Measurements from ENCODE around the gene RNF123.

Gene RNF123

GRCh38 chr3:49689046-49689907 lies at the start of gene RNF123, which contains the start of gene MST1:
RNF123 (plus strand) TSS chr3:49689557; CDS start chr3:49691166, 1,609 bp downstream.
MST1 (minus strand) TSS chr3:49689474; CDS start chr3:49688691, 783 bp downstream.
- DNase-seq (ENCODE audit: low spot score) = peak; percentile 93

- no peak for DNase-seq (ENCODE audit: low spot score)
These were observed 48.1 kb upstream of the RNF123 start for GRCh38 chr3:49641292-49641691.

DNA sequence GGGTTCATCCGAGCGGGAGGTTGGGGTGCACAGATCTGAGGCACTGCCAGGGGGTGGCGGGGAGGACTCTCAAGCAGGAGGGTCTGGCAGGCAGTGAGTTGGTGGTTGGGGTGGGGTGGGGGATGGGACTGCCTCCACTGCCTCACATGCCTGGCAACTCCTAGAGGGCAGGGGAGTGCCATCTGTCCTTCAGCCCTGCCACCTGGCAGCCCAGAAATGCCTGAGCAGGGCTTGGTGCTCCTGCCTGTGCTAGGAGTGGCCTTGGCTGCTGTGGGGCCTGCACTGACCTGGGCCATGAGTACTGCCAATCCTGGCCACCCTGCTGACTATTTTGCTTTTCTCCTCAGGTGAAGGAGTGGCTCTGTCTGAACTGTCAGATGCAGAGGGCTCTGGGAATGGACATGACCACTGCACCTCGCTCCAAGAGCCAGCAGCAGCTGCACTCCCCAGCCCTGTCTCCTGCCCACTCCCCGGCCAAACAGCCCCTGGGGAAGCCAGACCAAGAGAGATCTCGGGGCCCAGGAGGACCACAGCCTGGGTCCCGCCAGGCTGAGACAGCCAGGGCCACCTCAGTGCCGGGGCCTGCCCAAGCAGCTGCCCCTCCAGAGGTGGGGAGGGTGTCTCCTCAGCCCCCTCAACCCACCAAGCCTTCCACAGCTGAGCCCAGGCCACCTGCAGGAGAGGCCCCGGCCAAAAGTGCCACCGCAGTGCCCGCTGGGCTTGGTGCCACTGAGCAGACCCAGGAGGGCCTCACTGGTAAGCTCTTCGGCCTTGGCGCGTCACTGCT lies 47.2 kb upstream of the RNF123 start:
- no peak for DNase-seq (ENCODE audit: low spot score)

DNA sequence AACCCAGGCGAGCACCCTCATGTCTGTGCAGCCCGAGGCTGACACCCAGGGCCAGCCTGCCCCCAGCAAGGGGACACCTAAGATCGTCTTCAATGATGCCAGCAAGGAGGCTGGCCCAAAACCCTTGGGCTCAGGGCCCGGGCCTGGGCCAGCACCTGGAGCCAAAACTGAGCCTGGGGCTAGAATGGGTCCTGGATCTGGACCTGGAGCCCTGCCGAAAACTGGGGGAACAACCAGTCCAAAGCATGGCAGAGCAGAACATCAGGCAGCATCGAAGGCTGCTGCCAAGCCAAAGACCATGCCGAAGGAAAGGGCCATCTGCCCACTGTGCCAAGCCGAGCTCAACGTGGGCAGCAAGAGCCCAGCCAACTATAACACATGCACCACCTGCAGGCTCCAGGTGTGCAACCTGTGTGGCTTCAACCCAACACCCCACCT lies 46.6 kb upstream of the RNF123 start:
- DNase-seq (ENCODE audit: low spot score) = no peak

DNA sequence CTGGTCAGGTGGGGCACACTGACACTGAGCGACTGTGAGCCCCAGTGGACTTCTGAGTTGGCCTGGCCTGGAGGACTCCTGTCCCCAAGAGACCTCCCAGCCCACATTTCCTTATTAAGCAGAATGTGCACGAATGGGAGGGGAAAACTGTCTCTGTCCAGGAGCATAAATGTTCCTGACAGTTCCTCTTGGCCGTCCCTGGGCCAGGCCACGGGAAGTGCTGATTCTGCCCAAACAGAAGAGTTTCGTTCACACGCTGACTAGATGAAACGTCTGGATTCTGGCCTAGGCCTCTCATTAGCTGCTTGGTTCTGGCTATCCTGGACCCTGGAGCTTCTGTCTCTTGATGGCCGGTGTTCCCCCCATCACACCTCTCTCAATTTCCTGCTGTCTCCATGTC lies 44.7 kb upstream of the RNF123 start:
- DNase-seq (ENCODE audit: low spot score) = no peak

GRCh38 chr3:49646236-49646635 lies 43.1 kb upstream of the RNF123 start:
- no peak for DNase-seq (ENCODE audit: low spot score)

DNA sequence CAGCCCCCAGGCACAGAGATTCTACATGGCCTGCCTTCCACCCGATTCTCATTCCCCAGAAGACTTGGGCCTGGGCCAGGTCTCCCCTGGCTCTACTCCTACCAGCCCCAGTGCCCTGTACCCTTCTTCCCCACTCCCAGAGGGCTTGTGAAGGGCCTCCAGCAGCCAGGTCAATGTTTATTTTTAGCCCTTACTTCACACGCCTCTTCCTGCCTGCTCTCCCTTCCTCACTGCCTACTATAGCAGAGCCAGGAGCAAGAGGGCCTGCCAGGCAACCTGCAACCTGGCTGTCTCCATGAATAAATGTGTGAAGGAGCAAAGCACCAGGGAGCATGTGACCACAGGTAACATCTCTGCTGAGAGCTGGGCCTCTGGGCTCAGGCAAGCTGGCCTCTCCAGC lies 41.6 kb upstream of the RNF123 start:
- no peak for DNase-seq (ENCODE audit: low spot score)

GRCh38 chr3:49648354-49649019 lies 40.9 kb upstream of the RNF123 start:
- no peak for DNase-seq (ENCODE audit: low spot score)

- no peak for DNase-seq (ENCODE audit: low spot score)
These were observed 39.8 kb upstream of the RNF123 start for GRCh38 chr3:49649576-49649975.

DNA sequence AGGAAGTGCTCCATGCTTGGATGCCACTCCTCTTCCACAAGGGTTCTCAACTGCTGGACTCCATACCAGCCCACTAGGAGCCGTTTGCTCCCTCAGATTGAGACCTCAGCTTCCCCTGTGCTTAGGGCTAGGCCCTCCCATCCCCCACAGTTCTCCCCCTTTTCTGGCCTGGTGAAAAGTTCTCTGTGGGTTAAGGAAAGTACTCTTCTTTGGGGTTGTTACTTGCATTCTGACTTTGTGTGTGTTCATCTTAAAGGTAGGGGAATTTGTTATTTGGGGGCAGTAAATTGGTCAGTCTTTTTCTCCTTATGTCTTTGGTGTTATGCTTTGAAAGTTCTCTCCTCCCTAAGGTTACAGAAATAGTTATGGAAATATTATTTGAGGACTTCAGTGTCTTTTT lies 39.2 kb upstream of the RNF123 start:
- no peak for DNase-seq (ENCODE audit: low spot score)

GRCh38 chr3:49650637-49651036 lies 38.7 kb upstream of the RNF123 start:
- DNase-seq (ENCODE audit: low spot score) = no peak

GRCh38 chr3:49652218-49652902 lies 37.0 kb upstream of the RNF123 start:
- DNase-seq (ENCODE audit: low spot score) = no peak

DNA sequence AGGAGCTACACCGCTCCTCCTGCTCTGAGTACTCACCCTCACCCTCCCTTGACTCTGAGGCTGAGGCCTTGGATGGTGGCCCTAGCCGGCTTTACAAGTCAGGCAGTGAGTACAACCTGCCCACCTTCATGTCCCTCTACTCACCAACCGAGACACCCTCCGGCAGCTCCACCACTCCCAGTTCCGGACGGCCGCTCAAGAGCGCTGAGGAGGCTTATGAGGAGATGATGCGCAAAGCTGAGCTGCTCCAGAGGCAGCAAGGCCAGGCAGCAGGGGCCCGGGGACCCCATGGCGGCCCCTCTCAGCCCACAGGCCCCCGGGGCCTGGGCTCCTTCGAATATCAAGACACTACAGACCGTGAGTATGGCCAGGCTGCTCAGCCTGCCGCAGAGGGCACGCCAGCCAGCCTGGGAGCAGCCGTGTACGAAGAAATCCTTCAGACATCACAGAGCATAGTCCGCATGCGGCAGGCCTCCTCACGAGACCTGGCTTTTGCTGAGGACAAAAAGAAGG lies 36.4 kb upstream of the RNF123 start:
- no peak for DNase-seq (ENCODE audit: low spot score)

DNA sequence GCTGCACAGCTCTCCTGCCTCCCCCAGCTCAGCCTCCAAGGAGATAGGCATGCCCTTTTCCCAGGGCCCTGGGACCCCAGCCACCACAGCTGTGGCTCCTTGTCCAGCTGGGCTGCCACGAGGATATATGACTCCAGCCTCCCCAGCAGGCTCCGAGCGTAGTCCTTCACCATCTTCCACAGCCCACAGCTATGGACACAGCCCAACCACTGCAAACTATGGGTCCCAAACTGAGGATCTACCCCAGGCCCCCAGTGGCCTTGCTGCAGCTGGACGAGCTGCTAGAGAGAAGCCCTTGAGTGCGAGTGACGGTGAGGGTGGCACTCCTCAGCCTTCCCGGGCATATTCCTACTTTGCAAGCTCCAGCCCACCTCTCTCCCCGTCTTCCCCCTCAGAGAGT lies 35.7 kb upstream of the RNF123 start:
- no peak for DNase-seq (ENCODE audit: low spot score)

GRCh38 chr3:49654176-49654825 lies 35.1 kb upstream of the RNF123 start:
- DNase-seq (ENCODE audit: low spot score) = no peak

- no peak for DNase-seq (ENCODE audit: low spot score)
These were observed 34.3 kb upstream of the RNF123 start for GRCh38 chr3:49654955-49655556.

DNA sequence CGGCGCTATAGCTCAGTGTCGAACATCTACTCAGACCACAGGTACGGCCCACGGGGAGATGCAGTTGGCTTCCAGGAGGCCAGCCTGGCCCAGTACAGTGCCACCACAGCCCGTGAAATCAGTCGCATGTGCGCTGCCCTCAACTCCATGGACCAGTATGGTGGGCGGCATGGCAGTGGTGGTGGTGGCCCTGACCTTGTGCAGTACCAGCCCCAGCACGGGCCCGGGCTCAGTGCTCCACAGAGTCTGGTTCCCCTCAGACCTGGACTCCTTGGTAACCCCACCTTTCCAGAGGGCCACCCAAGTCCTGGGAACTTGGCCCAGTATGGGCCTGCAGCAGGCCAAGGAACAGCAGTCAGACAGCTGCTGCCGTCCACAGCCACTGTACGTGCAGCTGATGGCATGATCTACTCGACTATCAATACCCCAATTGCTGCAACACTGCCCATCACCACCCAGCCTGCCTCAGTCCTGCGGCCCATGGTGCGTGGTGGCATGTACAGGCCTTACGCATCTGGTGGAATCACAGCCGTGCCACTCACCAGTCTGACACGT lies 33.5 kb upstream of the RNF123 start:
- no peak for DNase-seq (ENCODE audit: low spot score)

DNA sequence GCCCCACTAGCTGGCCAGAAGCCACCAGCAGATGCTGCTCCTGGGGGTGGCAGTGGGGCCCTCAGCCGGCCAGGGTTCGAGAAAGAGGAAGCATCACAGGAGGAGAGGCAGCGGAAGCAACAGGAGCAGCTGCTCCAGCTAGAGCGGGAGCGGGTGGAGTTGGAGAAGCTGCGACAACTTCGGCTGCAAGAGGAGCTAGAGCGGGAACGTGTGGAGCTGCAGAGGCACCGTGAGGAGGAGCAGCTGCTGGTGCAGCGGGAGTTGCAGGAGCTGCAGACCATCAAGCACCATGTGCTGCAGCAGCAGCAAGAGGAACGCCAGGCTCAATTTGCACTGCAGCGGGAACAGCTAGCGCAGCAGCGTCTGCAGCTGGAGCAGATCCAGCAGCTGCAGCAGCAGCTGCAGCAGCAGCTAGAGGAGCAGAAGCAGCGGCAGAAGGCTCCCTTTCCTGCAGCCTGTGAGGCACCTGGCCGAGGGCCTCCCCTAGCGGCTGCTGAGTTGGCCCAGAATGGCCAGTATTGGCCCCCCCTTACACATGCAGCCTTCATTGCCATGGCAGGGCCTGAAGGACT lies 32.7 kb upstream of the RNF123 start:
- no peak for DNase-seq (ENCODE audit: low spot score)

DNA sequence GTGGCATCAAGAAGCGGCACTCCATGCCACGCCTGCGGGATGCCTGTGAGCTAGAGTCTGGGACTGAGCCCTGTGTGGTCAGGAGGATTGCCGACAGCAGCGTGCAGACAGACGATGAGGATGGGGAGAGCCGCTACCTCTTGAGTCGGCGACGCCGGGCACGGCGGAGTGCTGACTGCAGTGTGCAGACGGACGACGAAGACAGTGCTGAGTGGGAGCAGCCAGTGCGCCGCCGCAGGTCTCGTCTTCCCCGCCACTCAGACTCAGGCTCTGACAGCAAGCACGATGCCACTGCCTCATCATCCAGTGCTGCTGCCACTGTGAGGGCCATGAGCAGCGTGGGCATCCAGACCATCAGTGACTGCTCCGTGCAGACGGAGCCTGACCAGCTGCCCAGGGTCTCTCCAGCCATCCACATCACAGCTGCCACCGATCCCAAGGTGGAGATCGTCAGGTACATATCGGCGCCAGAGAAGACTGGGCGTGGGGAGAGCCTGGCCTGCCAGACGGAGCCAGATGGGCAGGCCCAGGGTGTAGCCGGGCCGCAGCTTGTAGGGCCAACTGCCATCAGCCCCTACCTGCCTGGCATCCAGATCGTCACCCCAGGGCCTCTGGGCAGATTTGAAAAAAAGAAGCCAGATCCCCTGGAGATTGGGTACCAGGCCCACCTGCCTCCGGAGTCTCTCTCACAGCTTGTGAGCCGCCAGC lies 32.0 kb upstream of the RNF123 start:
- no peak for DNase-seq (ENCODE audit: low spot score)
